Liver (tissue), 3 donors: ENCODE measurements around the gene ADGRG1.

Experiments used
- CTCF ChIP-seq: fragments of 150-350 bp; IDR thresholded peaks from 2 replicates; pipeline ENCODE4 v1.5.1; 2017; ENCODE audit warnings: improper control_type of control experiment, low read depth, low read length; ENCODE audit not compliant: missing input control
- EGR1 ChIP-seq, 2 donors: IDR thresholded peaks; 2 replicates each; pipeline ENCODE4 v1.6.1; 2016 to 2018; ENCODE audit warnings: antibody characterized with exemption in 2 of 2, low read depth in 2 of 2
- GABPA ChIP-seq, 2 donors: IDR thresholded peaks in 1 of 2; conservative IDR thresholded peaks in 1 of 2; 2 replicates each; pipeline ENCODE4 v1.6.1; 2016; ENCODE audit warnings: antibody characterized with exemption in 2 of 2, mild to moderate bottlenecking in 1 of 2, moderate library complexity in 1 of 2
- REST ChIP-seq: IDR thresholded peaks from 2 replicates; pipeline ENCODE4 v1.6.1; 2016; ENCODE audit warnings: antibody characterized with exemption, mild to moderate bottlenecking
- SP1 ChIP-seq: IDR thresholded peaks from 2 replicates; pipeline ENCODE4 v1.6.1; 2018; ENCODE audit warnings: antibody characterized with exemption, mild to moderate bottlenecking
- TAF1 ChIP-seq: conservative IDR thresholded peaks from 2 replicates; pipeline ENCODE4 v1.6.1; 2016; ENCODE audit warnings: antibody characterized with exemption, mild to moderate bottlenecking
- donor health status: healthy.
- donor health status: healthy.

GRCh38 chr16:57616241-57616640 lies 12.2 kb upstream of the ADGRG1 start:
- no peak for TF ChIP-seq CTCF
- no peak for TF ChIP-seq EGR1 (IDR thresholded peaks at IDR 0.05; ENCODE audit: low read depth in 2 of 2)
- no peak for TF ChIP-seq SP1
- no peak for TF ChIP-seq GABPA (IDR thresholded peaks at IDR 0.05 in 1 of 2, conservative IDR thresholded peaks at IDR 0.05 in 1 of 2)
- no peak for TF ChIP-seq REST
- TF ChIP-seq TAF1, result no peak
